WTC11 (cell line): Measurements from ENCODE around the gene GALNT9.

Experiments
- ATF3 ChIP-seq: sonication (generic); formaldehyde crosslinking; conservative IDR thresholded peaks from 2 replicates; pipeline ENCODE4 v1.8.1; 2022; ENCODE audit warnings: mild to moderate bottlenecking, missing genetic modification reagents
- CREB1 ChIP-seq: sonication (generic); formaldehyde crosslinking; IDR thresholded peaks from 2 replicates; pipeline ENCODE4 v1.8.0; 2023; ENCODE audit warnings: mild to moderate bottlenecking, missing genetic modification reagents
- CREM ChIP-seq: sonication (generic); formaldehyde crosslinking; IDR thresholded peaks from 2 replicates; pipeline ENCODE4 v1.8.1; 2022; ENCODE audit warnings: mild to moderate bottlenecking, missing genetic modification reagents, moderate library complexity
- CTCF ChIP-seq: fragments of 200-600 bp; IDR thresholded peaks from 2 replicates; pipeline ENCODE4 v1.8.0; 2022; ENCODE audit warnings: antibody characterized with exemption
- E2F4 ChIP-seq: sonication (generic); formaldehyde crosslinking; IDR thresholded peaks from 2 replicates; pipeline ENCODE4 v1.8.1; 2022; ENCODE audit warnings: low read depth, mild to moderate bottlenecking, moderate library complexity, missing genetic modification reagents, borderline replicate concordance
- ETV6 ChIP-seq: sonication (generic); formaldehyde crosslinking; IDR thresholded peaks from 2 replicates; pipeline ENCODE4 v1.8.1; 2022; ENCODE audit warnings: mild to moderate bottlenecking, missing genetic modification reagents
- FOXJ3 ChIP-seq: sonication (generic); formaldehyde crosslinking; IDR thresholded peaks from 2 replicates; pipeline ENCODE4 v1.9.0; 2021; ENCODE audit warnings: missing genetic modification reagents, mild to moderate bottlenecking, borderline replicate concordance
- HMGXB4 ChIP-seq: sonication (generic); formaldehyde crosslinking; IDR thresholded peaks from 2 replicates; pipeline ENCODE4 v1.8.1; 2023; ENCODE audit warnings: mild to moderate bottlenecking, moderate library complexity, missing genetic modification reagents
- NR1H2 ChIP-seq: sonication (generic); formaldehyde crosslinking; IDR thresholded peaks from 2 replicates; pipeline ENCODE4 v1.9.0; 2021; ENCODE audit warnings: mild to moderate bottlenecking, moderate library complexity, missing genetic modification reagents
- SMAD3 ChIP-seq: sonication (generic); formaldehyde crosslinking; IDR thresholded peaks from 2 replicates; pipeline ENCODE4 v1.8.0; 2022; ENCODE audit warnings: missing genetic modification reagents, mild to moderate bottlenecking, borderline replicate concordance
- SP1 ChIP-seq: sonication (generic); formaldehyde crosslinking; conservative IDR thresholded peaks from 2 replicates; pipeline ENCODE4 v1.8.1; 2022; ENCODE audit warnings: missing genetic modification reagents
- TP53 ChIP-seq: sonication (generic); formaldehyde crosslinking; IDR thresholded peaks from 2 replicates; pipeline ENCODE4 v1.8.1; 2023; ENCODE audit warnings: mild to moderate bottlenecking, missing genetic modification reagents
- ZNF138 ChIP-seq: sonication (generic); formaldehyde crosslinking; conservative IDR thresholded peaks from 2 replicates; pipeline ENCODE4 v1.8.1; 2022; ENCODE audit warnings: mild to moderate bottlenecking, moderate library complexity, missing genetic modification reagents

GRCh38 chr12:132355742-132356681, 26.6 kb upstream of the GALNT9 start:
- TF ChIP-seq TP53 (CRISPR knock-in tag) (no peak), CREM (no peak), ZNF138 (CRISPR knock-in tag) (no peak), CTCF (no peak), HMGXB4 (no peak), FOXJ3 (no peak), SMAD3 (CRISPR knock-in tag) (no peak), CREB1 (CRISPR knock-in tag) (no peak), ETV6 (CRISPR knock-in tag) (no peak), ATF3 (CRISPR knock-in tag) (no peak), E2F4 (CRISPR knock-in tag) (no peak), SP1 (CRISPR knock-in tag) (no peak), NR1H2 (CRISPR knock-in tag) (no peak)
